Osteocyte (in vitro differentiated cells): ENCODE results near the gene FREM2. TPM values are rescaled to one million over a fixed set of nuclear protein-coding genes. Genes with fewer than 3 reads are reported as not detected.

Experiments used
- DNase-seq: peaks from one replicate; pipeline ENCODE4 v3.0.0; 2021; ENCODE audit warnings: mixed read lengths; ENCODE audit not compliant: unreplicated experiment; ENCODE audit errors: extremely low spot score
- H3K27ac Mint-ChIP-seq: one replicate; pipeline ENCODE4 v1.8.0; 2021; ENCODE audit warnings: mild to moderate bottlenecking, mixed read lengths; ENCODE audit not compliant: unreplicated experiment
- H3K27me3 Mint-ChIP-seq: one replicate; pipeline ENCODE4 v1.8.0; 2021; ENCODE audit warnings: mixed read lengths; ENCODE audit not compliant: unreplicated experiment
- H3K36me3 Mint-ChIP-seq: one replicate; pipeline ENCODE4 v1.8.0; 2021; ENCODE audit warnings: mixed read lengths; ENCODE audit not compliant: unreplicated experiment
- H3K4me1 Mint-ChIP-seq: one replicate; pipeline ENCODE4 v1.8.0; 2021; ENCODE audit warnings: mixed read lengths; ENCODE audit not compliant: unreplicated experiment
- H3K4me3 Mint-ChIP-seq: one replicate; pipeline ENCODE4 v1.8.0; 2021; ENCODE audit warnings: mild to moderate bottlenecking, moderate library complexity, mixed read lengths; ENCODE audit not compliant: unreplicated experiment
- H3K9me3 Mint-ChIP-seq: one replicate; pipeline ENCODE4 v1.8.0; 2021; ENCODE audit warnings: mixed read lengths; ENCODE audit not compliant: unreplicated experiment
- CTCF ChIP-seq: fragments of 200-600 bp; sonication (generic); IDR thresholded peaks from 2 replicates; pipeline ENCODE4 v1.5.0; 2021; ENCODE audit warnings: antibody characterized with exemption, mild to moderate bottlenecking, moderate library complexity
- total RNA-seq: library from RNA; stranded (reverse); gene quantifications from 2 replicates; pipeline ENCODE4 v1.2.1, GENCODE V29; 2021

Gene FREM2
- total RNA-seq, 1 donor from 2014 or later, result 0.30 TPM

DNA sequence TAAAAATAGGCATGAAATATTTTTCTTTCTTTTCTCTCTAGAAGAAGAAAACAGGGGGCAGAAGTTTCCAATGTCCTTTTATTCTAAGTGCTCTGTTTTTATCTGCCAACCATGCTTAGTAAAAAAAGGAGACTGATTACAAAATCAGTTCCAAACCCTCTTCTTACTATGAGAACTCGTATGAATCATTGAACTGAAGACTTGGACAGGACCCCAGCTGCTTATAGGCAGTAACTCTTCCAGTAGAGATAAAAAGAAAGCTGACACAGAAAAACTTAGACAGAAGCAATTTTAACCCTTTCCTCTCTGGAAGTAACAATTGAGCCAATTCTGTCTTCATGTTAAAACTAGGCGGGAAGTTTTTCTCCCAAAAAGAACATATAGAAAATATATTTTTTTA lies 24.5 kb upstream of the FREM2 start:
- Mint-ChIP-seq H3K4me3 (no peak overlapping the region), H3K27ac (no peak overlapping the region), H3K9me3 (no peaks in the 10 kb centered on the region), H3K36me3 (no peaks in the 10 kb centered on the region), H3K27me3 (peaks cover 20% of the 10 kb centered on the region), H3K4me1 (no peaks in the 10 kb centered on the region)
- TF ChIP-seq CTCF, result no peak
- no peak for DNase-seq

GRCh38 chr13:38664906-38665305 lies 22.0 kb upstream of the FREM2 start:
- H3K36me3 Mint-ChIP-seq, result no peaks in the 10 kb centered on the region
- no peaks in the 10 kb centered on the region for H3K4me1 Mint-ChIP-seq
- no peak overlapping the region for H3K27ac Mint-ChIP-seq

DNA sequence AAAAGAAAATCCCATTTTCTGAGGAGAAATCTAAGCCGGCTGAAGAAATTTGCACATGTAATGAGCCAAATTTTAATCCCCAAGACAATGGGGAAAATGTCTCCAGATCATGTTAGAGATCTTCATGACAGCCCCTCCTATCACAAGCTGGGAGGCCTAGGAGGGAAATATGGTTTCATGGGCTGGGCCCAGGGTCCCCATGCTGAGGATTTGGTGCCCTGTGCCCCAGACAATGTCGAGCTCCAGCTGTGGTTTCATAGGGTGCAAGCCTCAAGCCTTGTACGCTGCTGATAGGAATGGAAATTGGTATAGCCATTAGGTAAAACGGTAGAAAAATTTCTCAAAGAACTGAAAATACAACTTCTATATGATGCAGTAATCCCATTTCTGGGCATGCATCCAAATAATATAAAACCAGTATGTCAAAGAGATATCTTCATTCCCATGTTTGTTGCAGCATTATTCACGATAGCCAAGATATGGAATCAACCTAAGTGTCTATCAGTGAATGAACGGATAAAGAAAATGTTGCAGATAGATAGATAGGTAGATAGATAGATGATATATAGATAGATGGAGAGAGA lies 19.3 kb upstream of the FREM2 start:
- no peaks in the 10 kb centered on the region for H3K9me3 Mint-ChIP-seq
- no peak overlapping the region for H3K4me3 Mint-ChIP-seq
- TF ChIP-seq CTCF, result no peak
- H3K27me3 Mint-ChIP-seq, result peaks cover 21% of the 10 kb centered on the region
- H3K4me1 Mint-ChIP-seq, result no peaks in the 10 kb centered on the region
- no peaks in the 10 kb centered on the region for H3K36me3 Mint-ChIP-seq
- DNase-seq, result no peak
- no peak overlapping the region for H3K27ac Mint-ChIP-seq

More at GRCh38 chr13:38664906-38665305, 22.0 kb upstream of the FREM2 start:
- H3K9me3 Mint-ChIP-seq, result no peaks in the 10 kb centered on the region
- H3K4me3 Mint-ChIP-seq, result no peak overlapping the region
- no peak for TF ChIP-seq CTCF
- peaks cover 23% of the 10 kb centered on the region for H3K27me3 Mint-ChIP-seq
- DNase-seq, result no peak

DNA sequence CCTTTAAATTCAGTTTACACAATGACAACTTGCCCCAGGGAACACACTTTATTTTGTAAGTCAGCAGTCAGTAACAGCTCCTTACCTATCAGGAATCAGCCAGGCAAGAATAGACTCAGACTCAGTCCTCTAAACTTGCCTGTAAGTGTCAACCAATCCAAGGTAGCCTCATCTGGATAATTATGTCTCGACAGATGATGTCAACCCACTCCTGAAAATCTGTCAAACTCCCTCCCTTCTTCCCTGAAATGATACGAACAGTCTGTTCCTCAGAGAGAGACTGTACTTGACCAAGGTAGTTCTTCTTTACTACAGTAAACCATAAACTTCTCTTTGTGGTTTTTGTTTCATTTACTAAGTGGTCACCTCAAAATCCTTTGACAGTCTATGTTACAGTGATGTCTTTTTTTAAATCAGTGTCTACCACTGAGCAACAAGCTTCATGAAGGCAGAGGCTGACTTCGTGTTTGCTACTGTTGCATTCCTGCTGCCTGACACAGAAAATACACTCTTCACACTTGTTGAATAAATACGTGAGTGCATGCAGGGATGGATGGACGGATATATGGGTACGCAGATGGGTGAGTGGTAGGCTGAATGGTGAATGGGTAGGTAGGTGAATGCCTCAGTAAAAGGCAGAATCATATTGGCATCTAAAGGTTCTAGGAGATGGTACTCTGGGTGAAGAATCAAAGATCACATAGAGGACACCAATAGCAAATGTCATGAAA lies 17.5 kb upstream of the FREM2 start:
- H3K4me3 Mint-ChIP-seq, result no peak overlapping the region
- no peaks in the 10 kb centered on the region for H3K9me3 Mint-ChIP-seq
- no peak for DNase-seq
- H3K36me3 Mint-ChIP-seq, result no peaks in the 10 kb centered on the region
- H3K27ac Mint-ChIP-seq, result no peak overlapping the region
- H3K4me1 Mint-ChIP-seq, result no peaks in the 10 kb centered on the region
- TF ChIP-seq CTCF, result no peak
- peaks cover 15% of the 10 kb centered on the region for H3K27me3 Mint-ChIP-seq

DNA sequence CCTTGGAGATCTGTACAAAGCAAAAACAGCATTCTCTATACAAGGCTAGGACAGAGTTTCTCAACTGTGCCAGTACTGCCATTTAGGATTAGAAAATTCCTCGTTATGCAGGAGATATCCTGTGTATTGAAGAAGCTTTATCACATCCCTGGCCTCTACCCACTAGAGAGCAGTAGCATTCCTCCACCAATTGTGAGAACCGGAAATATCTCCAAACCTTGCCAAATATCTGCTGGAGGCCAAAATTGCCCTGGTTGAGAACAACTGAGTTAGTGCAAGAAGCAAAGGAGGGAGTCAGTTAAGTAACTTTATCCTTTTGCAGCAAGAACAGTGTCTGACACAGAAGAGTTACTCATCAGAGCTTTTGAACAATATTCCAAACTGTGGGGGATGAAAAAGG lies 16.2 kb upstream of the FREM2 start:
- no peaks in the 10 kb centered on the region for H3K36me3 Mint-ChIP-seq
- DNase-seq, result no peak
- TF ChIP-seq CTCF, result no peak
- H3K27me3 Mint-ChIP-seq, result peaks cover 16% of the 10 kb centered on the region
- no peaks in the 10 kb centered on the region for H3K9me3 Mint-ChIP-seq
- H3K4me3 Mint-ChIP-seq, result no peak overlapping the region
- no peak overlapping the region for H3K27ac Mint-ChIP-seq
- H3K4me1 Mint-ChIP-seq, result no peaks in the 10 kb centered on the region
